ENCODE results near the gene XRN1. TPM values are rescaled to one million over a fixed set of nuclear protein-coding genes. Genes with fewer than 3 reads are reported as not detected.
A peak's percentile ranks its signal among the peaks of the same experiment; 100 is the strongest.

Gene XRN1
- total RNA-seq, 3 donors from 2014 or later (not counting 1 experiment from before 2014, with no cell fraction given): 116 to 141 (median 128) TPM

- ATAC-seq: no peak
- no peaks in the 10 kb centered on the region for H3K36me3 ChIP-seq (ENCODE audit: control insufficient read depth, insufficient read depth, low read length)
- no peak for DNase-seq
- H3K4me1 Mint-ChIP-seq: peaks cover 15 to 23% of the 10 kb centered on the region in 2 donors
- no peak overlapping the region for H3K27ac ChIP-seq (ENCODE audit: low read length)
- no peaks in the 10 kb centered on the region for H3K9me3 ChIP-seq (ENCODE audit: control insufficient read depth, insufficient read depth, low read length)
- 100% methylated on average over 3 of the region's 3 CpGs for WGBS (ENCODE audit: insufficient coverage)
- intact Hi-C loops (cut with micrococcal nuclease): no loop called here
- no peaks in the 10 kb centered on the region for H3K27me3 ChIP-seq (ENCODE audit: control insufficient read depth, insufficient read depth, low read length)
- H3K4me1 ChIP-seq (ENCODE audit: control insufficient read depth, insufficient read depth, low read length): no peaks in the 10 kb centered on the region
- peaks cover 0 to 2% of the 10 kb centered on the region in 2 donors for H3K9me3 Mint-ChIP-seq
- H3K4me3 ChIP-seq (ENCODE audit: low read length): no peak overlapping the region
- no peak for TF ChIP-seq CTCF (IDR thresholded peaks at IDR 0.05)
- peak overlapping the region in 1 of 2 donors; percentile 21 for H3K27ac Mint-ChIP-seq
- no peak overlapping the region for H3K4me3 Mint-ChIP-seq
- peaks cover 11% of the 10 kb centered on the region for H3K36me3 Mint-ChIP-seq
- no peaks in the 10 kb centered on the region for H3K27me3 Mint-ChIP-seq (ENCODE audit: low read depth in 2 of 2)
Observed at GRCh38 chr3:142259359-142259758, 188.5 kb downstream of the XRN1 start.

GRCh38 chr3:142256712-142257333, 191.0 kb downstream of the XRN1 start:
- intact Hi-C loops (cut with micrococcal nuclease): no loop called here
- Histone ChIP-seq H3K27ac (ENCODE audit: low read length) (no peak overlapping the region), H3K4me1 (ENCODE audit: control insufficient read depth, insufficient read depth, low read length) (no peaks in the 10 kb centered on the region), H3K27me3 (ENCODE audit: control insufficient read depth, insufficient read depth, low read length) (no peaks in the 10 kb centered on the region), H3K4me3 (ENCODE audit: low read length) (no peak overlapping the region), H3K36me3 (ENCODE audit: control insufficient read depth, insufficient read depth, low read length) (no peaks in the 10 kb centered on the region), H3K9me3 (ENCODE audit: control insufficient read depth, insufficient read depth, low read length) (peaks cover 3% of the 10 kb centered on the region)
- no peak for DNase-seq
- Mint-ChIP-seq H3K27me3 (ENCODE audit: low read depth in 2 of 2) (no peaks in the 10 kb centered on the region), H3K4me1 (peaks cover 6 to 12% of the 10 kb centered on the region in 2 donors), H3K4me3 (no peak overlapping the region), H3K36me3 (peaks cover 28% of the 10 kb centered on the region), H3K27ac (no peak overlapping the region), H3K9me3 (peaks cover 6 to 8% of the 10 kb centered on the region in 2 donors)
- 97% methylated on average over 12 of the region's 12 CpGs for WGBS (ENCODE audit: insufficient coverage)
- no peak for TF ChIP-seq CTCF (IDR thresholded peaks at IDR 0.05)
- ATAC-seq: no peak

Other genes starting within 250 kb of the XRN1 start
- gene GK5, start 222.5 kb downstream of the XRN1 start, total RNA-seq: 100 to 1,000 TPM; 125 to 161 (median 145) TPM
- gene ATR, start 130.7 kb upstream of the XRN1 start, total RNA-seq: 10 to 100 TPM; 39.9 to 47.9 (median 45.8) TPM
- 1 to 10 TPM; 1.2 to 2.6 (median 1.6) TPM for gene PLS1, start 148.4 kb upstream of the XRN1 start, total RNA-seq